NOMO-1 treated with dmso at 0.1 percent for 144 hours (cell line): ENCODE measurements around the gene RNF7.
A peak's percentile ranks its signal among the peaks of the same experiment; 100 is the strongest.
"Not testable (repeated sequence)": the region's sequence is repeated elsewhere in the genome, so short reads cannot be mapped to it uniquely, and the experiment has no call there.

ENCODE experiments used
- DNase-seq: peaks from one replicate; lab custom pipeline; 2025; ENCODE audit not compliant: unreplicated experiment; lab: John Stamatoyannopoulos, UW

Gene RNF7

DNA sequence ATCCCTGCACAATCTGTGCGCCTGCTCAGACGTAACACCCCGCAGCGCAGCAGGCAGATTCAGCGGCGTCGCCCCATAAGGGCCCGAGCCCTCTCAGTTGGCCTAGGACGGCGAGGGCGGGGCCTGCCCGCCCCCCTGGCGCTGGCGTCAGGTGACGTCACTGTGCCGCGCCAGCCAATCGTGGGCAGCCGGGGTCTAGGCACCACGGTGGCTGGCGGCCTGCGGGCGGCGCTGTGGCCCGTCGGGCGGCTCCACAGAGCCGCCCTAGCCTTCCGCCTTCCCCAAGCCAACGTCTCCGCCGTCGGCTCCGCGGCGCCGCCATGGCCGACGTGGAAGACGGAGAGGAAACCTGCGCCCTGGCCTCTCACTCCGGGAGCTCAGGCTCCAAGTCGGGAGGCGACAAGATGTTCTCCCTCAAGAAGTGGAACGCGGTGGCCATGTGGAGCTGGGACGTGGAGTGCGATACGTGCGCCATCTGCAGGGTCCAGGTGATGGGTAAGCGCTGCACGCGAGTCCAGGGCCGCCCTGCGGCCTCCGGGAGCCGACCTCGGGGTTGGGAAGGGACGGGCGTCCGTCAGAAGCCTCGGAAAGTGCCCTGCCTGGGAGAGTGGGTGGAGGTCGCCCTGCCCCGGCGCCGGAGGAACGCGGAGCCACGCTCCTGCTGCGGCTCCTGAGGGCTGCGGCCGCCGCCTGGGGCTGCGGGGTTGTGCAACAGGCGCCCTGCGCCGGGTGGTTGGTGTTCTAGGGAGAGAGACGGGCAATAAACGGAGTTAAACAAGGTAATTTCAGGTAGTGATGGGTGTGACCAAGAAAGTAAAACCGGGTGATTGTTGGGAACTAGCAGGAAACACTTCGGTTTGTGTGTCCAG, at the start of gene RNF7:
TSS of gene RNF7 (plus strand) at position 277 of the 869 bp plus-strand sequence. CDS start at position 321, 44 bp downstream.
- peak; percentile 97 for DNase-seq

DNA sequence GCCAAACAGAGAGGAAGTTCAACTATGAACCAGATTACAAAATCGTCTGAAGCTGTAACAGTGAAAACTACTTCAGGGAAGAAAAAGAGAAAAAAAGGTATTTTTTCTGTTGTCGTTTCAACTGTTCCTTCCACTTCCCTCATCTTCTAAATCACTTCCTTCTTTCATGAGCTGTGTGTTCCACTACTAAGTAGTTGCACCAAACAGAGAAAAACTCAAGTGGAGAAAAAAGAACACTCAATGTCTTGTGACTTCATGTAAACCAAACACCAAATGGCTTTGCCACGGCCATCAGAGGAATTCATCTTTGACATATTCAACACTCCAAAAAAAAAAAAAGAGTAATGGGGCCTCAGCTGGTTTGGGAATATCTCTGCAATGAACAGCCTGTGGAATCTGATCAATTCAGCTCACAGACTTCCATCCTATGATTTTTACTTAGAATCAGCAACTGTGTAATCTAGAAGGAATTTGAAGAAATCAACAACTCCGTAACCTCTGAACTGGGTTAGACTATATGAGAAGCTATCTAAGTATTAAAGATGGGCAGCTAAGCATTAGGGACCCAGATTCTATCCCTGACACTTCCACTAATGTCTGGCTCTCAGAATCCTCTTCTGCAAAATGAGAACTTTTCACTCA, 47.5 kb upstream of the RNF7 start:
- DNase-seq, result peak; percentile 82

DNA sequence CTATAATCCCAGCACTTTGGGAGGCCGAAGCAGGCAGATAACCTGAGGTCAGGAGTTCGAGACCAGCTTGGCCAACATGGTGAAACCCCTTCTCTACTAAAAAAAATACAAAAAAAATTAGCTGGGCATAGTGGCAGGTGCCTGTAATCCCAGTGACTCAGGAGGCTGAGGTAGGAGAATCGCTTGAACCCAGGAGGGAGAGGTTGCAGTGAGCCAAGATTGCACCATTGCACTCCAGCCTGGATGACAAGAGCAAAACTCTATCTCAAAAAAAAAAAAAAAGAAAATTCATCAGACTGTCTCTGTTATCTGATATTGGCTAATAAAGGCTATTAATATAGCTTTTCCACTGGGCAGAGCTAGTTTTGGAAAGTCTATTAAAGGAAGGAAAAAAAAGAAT, 46.6 kb upstream of the RNF7 start:
- not testable (repeated sequence) for DNase-seq

GRCh38 chr3:141692973-141693372, 45.1 kb upstream of the RNF7 start:
- not testable (repeated sequence) for DNase-seq

- DNase-seq, result no peak
Observed at GRCh38 chr3:141699324-141699723, 38.8 kb upstream of the RNF7 start.

GRCh38 chr3:141699897-141700296, 38.2 kb upstream of the RNF7 start:
- no peak for DNase-seq

GRCh38 chr3:141703367-141703766, 34.7 kb upstream of the RNF7 start:
- DNase-seq, result not testable (repeated sequence)

- no peak for DNase-seq
Observed at GRCh38 chr3:141707741-141708203, 30.3 kb upstream of the RNF7 start.

DNA sequence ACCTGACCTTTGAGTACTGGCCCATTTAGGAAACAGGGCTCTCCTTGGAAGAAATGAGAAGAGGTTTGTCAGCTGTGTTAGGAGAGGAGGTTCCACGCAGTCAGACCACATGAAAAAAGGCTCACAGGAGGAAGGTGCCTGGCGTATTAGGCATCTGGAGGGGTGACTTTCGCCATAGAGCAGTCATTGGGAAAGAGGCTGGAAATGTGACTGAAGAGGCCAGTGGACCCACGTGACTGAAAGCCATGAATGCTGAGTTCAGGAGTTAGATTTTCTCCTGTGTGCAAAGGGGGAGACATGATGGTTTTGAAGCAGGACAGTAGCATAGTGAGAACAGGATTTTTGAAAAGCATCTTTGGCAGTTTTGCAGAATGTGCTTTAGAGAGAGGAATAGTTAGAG, 29.7 kb upstream of the RNF7 start:
- no peak for DNase-seq

GRCh38 chr3:141709126-141709770, 28.9 kb upstream of the RNF7 start:
- no peak for DNase-seq

DNA sequence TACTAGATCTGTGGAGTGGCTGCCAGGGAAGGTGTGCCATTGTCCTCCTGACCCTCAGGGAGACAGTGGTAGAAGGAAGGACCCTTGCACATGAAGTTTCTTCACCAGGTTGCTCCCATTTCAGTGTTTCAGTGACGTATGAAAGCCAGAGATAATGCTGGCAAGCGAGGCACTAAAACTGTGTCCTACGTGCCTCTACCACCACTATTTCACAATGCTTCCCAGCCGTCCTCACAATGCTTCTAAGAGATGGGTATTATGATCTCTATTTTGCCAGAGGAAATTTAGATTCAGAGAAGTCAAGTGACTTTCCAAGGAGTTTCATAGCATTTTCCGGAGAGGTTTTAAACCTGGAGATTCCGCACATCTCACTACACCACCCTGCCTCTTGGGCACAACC, 28.0 kb upstream of the RNF7 start:
- DNase-seq, result no peak

GRCh38 chr3:141710888-141711616, 27.0 kb upstream of the RNF7 start:
- no peak for DNase-seq

GRCh38 chr3:141714671-141715070, 23.4 kb upstream of the RNF7 start:
- DNase-seq, result no peak

DNA sequence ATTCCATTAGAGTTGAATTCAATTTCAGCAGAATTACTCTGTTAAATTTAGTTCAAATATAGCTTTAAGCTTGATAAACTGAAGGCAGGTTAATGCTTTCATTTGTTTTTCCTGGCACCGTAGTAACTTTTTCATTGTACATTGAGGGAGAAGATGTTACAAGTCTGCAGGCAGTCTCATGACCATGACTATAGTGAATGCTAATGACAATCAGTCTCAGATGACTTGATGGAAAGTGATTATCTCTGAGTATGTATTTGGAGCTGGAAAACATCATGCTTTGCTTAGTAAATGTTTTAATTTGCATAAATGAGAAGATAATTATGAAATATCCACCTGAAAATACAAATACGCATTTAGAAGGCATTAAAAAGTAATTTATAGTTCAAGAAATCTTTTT, 16.0 kb upstream of the RNF7 start:
- DNase-seq, result no peak

- DNase-seq, result no peak
Observed at GRCh38 chr3:141722648-141723047, 15.4 kb upstream of the RNF7 start.

- DNase-seq, result no peak
Observed at GRCh38 chr3:141723255-141723654, 14.8 kb upstream of the RNF7 start.

GRCh38 chr3:141724186-141724585, 13.9 kb upstream of the RNF7 start:
- DNase-seq, result no peak

- no peak for DNase-seq
Observed at GRCh38 chr3:141725036-141725435, 13.1 kb upstream of the RNF7 start.

DNA sequence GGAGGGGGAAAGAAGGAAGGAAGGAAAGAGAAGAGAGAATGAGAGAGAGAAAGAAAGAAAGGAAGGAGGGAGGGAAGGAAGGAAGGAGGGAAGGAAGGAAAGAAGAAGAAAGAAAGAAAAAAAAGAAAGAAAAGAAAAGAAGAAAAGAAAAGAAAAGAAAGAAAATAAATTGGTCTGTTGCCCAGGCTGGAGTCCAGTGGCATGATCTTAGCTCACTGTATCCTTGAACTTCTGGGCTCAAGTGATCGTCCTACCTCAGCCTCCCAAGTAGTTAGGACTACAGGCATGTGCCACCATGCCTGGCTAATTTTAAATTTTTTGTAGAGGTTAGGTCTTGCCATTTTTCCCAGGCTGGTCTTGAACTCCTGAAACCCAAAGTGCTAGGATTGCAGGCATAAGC, 11.6 kb upstream of the RNF7 start:
- no peak for DNase-seq

DNA sequence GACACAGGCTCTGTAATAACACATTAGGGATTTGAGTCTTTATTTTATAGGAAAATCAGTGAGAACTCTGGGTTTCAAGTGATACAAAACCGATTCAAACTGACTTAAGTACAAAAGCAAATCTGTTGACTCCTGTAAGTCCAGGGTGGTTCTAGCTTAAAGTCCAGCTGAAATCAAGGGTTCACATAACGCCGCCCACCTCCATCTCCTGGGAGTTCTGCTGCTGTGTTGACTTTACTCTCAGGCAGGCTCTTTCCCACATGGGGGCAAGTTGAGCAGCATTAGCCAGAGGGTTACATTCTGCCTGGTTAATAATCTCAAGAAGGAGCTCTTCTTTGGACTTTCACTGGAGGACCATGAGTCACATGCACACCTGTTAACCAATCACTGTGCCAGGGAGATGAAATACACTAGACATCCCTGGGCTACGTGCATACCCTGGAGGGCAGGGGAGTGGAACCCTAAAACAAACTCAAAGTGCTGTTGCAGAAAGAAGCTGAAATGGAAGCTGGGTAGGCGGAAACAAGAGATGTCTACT, 9.7 kb upstream of the RNF7 start:
- no peak for DNase-seq

DNA sequence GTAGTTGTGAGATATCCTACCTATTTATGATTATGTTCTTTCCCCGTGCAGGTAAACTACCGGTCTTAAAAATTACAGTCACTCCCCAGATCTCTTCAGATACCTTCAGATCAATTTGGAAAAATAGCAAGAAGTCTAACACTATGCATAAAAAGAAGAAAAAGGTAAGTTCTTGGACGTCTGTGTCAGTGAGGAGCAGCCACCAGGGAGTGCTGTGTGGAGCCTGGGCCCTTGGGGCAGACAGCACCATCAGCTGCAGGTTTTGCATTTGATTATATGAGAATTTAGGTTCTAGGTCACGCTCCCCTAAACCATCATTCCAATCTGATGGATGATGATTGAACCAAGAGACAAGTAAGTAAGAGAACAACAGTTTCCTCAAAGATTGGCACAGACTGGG, 8.9 kb upstream of the RNF7 start:
- DNase-seq, result no peak
